Central memory CD8-positive, alpha-beta T cell (primary cell): ENCODE data around the gene ANO6.
A peak's percentile ranks its signal among the peaks of the same experiment; 100 is the strongest.
"Not testable (repeated sequence)": the region's sequence is repeated elsewhere in the genome, so short reads cannot be mapped to it uniquely, and the experiment has no call there.

ENCODE experiments used
- ATAC-seq: fragments of 150-1000 bp; cut with Tn5 transposase; replicated peaks from 2 replicates; pipeline ENCODE4 v1.10.0; 2022; ENCODE audit warnings: mild to moderate bottlenecking, moderate FRiP score, moderate number of reproducible peaks; ENCODE audit not compliant: poor library complexity, severe bottlenecking; ENCODE audit errors: extremely low read depth
- DNase-seq, 2 donors: peaks; one replicate each; pipeline ENCODE4 v3.0.0; 2021; ENCODE audit warnings: low spot score in 2 of 2
- H3K27ac Mint-ChIP-seq: one replicate; pipeline ENCODE4 v1.8.0; 2022; ENCODE audit warnings: low read depth, mild to moderate bottlenecking, moderate library complexity, mixed read lengths
- H3K27me3 Mint-ChIP-seq: one replicate; pipeline ENCODE4 v1.8.0; 2022; ENCODE audit warnings: mixed read lengths
- H3K36me3 Mint-ChIP-seq: one replicate; pipeline ENCODE4 v1.8.0; 2022; ENCODE audit warnings: mild to moderate bottlenecking, moderate library complexity, mixed read lengths; ENCODE audit not compliant: insufficient read depth
- H3K4me1 Mint-ChIP-seq: one replicate; pipeline ENCODE4 v1.8.0; 2022; ENCODE audit warnings: mixed read lengths
- H3K4me3 Mint-ChIP-seq: one replicate; pipeline ENCODE4 v1.8.0; 2022; ENCODE audit warnings: mild to moderate bottlenecking, moderate library complexity, mixed read lengths
- H3K9me3 Mint-ChIP-seq: one replicate; pipeline ENCODE4 v1.8.0; 2022; ENCODE audit warnings: mixed read lengths

The ANO6 gene

DNA sequence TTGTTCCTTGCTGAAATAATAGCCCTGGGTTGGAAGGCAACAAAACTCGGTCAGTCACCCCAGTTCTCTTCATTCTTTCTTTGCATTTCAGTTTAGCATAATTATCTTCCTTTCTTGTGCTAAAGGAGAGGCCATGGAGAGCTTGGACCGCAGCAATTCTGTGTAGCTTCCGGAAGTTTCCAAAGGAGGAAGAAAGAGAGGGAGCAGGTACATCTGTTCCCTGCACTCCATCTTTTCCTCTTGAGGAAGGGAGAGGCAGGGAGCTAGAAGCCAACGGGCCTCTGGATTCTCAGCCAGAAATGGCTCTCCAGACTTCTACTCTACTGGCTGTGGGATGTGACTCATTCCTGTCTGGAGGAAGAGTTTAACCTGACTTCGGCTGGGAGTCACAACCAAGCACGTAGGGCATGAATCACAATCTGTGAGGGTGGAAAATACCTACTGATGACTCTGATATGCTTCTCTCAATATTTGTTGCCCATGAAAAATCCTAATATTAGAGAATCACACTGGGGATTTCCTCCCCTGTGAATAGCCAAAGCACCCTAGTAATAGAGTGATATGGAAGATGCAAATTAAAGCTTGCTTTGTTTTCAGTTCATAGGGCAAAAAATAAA, 17.0 kb downstream of the ANO6 start:
- Mint-ChIP-seq H3K27ac (no peak overlapping the region), H3K4me3 (no peak overlapping the region), H3K27me3 (no peaks in the 10 kb centered on the region), H3K36me3 (peaks cover 1% of the 10 kb centered on the region), H3K9me3 (no peaks in the 10 kb centered on the region), H3K4me1 (peaks cover 22% of the 10 kb centered on the region)
- ATAC-seq (no peak), DNase-seq (no peak)

DNA sequence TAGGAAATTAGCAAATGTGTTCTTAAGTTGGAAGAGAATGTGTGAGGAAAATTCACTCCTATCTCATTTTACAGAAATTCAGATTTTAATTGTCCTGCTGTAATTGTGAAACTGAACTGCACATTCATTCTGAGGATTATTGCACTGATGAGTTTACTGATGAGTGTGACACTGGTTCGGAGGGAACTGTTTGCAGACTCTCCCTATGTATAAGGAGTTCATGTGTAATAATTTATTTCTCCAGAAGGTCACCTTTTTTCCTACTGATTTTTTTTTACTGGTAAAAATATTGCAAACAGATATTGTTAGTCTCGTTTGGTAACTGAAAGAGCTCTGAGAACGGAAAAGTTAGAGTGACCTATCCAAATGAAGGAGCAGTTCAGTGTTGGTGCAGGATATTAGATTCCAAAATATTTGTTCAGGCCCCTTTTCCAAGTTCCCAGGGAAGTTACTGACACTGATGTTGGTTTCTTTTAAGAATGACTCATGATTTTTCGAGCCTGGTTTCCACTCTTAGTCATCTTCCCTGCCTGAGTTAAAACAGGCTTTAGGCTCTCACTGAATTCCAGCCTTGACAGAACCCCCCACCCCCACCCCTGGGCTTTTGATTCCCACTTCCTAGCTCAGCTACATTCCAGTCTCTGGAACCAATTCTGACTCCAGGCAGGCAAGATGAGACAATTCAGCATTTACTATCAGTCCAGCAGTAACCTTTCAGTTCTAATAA, 18.4 kb downstream of the ANO6 start:
- DNase-seq = no peak
- no peak for ATAC-seq
- H3K9me3 Mint-ChIP-seq = no peaks in the 10 kb centered on the region
- H3K36me3 Mint-ChIP-seq = no peaks in the 10 kb centered on the region
- no peaks in the 10 kb centered on the region for H3K27me3 Mint-ChIP-seq
- no peak overlapping the region for H3K4me3 Mint-ChIP-seq
- peaks cover 26% of the 10 kb centered on the region for H3K4me1 Mint-ChIP-seq
- H3K27ac Mint-ChIP-seq = no peak overlapping the region

DNA sequence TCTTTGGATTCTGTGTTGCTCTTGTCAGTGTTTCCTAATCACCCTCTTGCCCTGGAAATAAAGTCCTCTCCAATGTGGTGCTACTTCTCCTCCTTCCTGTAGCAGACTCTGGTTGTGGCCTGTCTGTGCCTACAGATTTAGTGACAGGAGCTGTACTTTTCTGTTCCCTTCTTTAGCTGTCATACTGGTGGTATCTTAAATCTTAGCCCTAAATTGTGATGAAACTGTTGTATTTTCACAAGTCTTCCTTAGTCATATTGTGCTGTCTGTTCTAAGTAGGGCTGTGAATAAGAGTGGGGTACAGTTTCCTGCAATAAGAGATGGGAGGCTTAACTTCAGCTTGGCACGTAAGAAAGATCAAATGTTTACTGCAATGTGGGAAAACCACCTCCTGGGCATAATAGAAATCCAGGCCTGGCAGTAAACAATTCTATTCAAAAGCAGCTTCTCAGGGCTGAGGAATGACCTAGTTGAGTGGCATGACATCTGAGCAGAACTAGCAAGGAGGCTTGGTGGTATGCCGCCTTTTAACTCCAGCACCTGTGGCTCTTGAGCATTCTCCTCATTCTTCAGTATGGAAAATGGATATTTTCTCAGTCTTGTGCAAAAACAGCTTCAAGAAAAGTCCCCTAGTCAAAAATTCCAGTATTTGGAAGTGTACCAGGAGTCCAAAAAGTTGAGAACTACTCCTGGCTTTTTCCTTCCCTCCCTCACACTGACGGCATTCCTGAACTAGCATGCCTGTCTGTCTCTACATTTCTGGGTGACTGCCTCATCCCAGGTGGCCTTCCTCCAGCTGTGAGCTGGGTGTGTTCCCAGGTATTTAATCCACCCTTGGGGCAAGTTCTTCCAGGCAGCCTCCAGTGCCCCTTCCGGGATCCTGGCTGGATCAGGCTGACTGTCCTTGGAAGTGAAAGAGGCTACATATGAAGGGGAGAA, 19.5 kb downstream of the ANO6 start:
- DNase-seq = no peak
- Mint-ChIP-seq H3K9me3 (no peaks in the 10 kb centered on the region), H3K36me3 (no peaks in the 10 kb centered on the region), H3K4me1 (peaks cover 37% of the 10 kb centered on the region), H3K27ac (peak overlapping the region; percentile 32), H3K4me3 (no peak overlapping the region), H3K27me3 (no peaks in the 10 kb centered on the region)
- ATAC-seq = no peak

DNA sequence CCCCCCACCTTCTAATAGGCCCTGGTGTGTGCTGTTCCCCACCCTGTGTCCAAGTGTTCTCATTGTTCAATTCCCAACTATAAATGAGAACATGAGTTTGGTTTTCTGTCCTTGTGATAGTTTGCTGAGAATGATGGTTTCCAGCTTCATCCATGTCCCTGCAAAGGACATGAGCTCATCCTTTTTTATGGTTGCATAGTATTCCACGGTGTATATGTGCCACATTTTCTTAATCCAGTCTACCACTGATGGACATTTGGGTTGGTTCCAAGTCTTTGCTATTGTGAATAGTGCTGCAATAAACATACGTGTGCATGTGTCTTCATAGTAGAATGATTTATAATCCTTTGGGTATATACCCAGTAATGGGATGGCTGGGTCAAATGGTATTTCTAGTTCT, 20.5 kb downstream of the ANO6 start:
- not testable (repeated sequence) for H3K27me3 Mint-ChIP-seq, ATAC-seq, H3K9me3 Mint-ChIP-seq, H3K4me3 Mint-ChIP-seq, H3K36me3 Mint-ChIP-seq, H3K27ac Mint-ChIP-seq, DNase-seq
- H3K4me1 Mint-ChIP-seq = peaks cover 44% of the 10 kb centered on the region

DNA sequence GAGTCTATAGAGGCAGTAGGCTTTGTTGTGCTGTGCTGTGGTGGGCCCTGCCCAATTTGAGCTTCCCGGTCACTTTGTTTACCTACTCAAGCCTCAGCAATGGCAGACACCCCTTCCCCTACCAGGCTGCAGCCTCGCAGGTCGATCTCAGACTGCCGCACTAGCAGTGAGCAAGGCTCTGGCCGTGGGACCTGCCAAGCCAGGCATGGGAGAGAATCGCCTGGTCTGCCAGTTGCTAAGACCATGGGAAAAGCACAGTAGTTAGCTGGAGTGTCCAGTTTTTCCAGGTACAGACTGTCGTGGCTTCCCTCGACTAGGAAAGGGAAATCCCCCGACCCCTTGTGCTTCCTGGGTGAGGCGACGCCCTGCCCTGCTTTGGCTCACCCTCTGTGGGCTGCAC, 26.3 kb downstream of the ANO6 start:
- ATAC-seq = no peak
- Mint-ChIP-seq H3K27ac (no peak overlapping the region), H3K9me3 (no peaks in the 10 kb centered on the region), H3K27me3 (no peaks in the 10 kb centered on the region), H3K4me1 (peaks cover 44% of the 10 kb centered on the region), H3K36me3 (peaks cover 1% of the 10 kb centered on the region), H3K4me3 (no peak overlapping the region)
- DNase-seq = no peak

DNA sequence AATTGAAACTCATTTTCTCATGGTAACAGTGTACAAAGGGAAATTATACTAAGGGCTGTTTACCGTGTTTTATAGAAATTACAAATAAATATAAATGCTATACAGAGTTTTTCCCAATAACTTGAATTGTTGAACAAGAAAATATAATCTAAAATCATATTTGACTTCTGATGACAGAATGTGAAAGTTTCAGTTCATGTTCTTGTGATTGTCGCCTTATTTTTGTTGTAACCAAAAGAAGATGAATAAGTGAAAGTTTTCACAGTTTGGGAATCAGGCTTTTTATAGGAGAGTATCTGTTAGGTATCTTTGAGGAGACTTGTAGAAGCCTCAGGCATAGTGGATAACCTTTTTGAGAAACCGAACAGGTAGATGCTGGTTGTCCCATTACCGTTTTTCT, 28.1 kb downstream of the ANO6 start:
- no peak for DNase-seq
- Mint-ChIP-seq H3K27ac (peak overlapping the region; percentile 65), H3K9me3 (no peaks in the 10 kb centered on the region), H3K4me1 (peaks cover 36% of the 10 kb centered on the region), H3K4me3 (peak overlapping the region; percentile 59), H3K27me3 (no peaks in the 10 kb centered on the region), H3K36me3 (peaks cover 1% of the 10 kb centered on the region)
- no peak for ATAC-seq

DNA sequence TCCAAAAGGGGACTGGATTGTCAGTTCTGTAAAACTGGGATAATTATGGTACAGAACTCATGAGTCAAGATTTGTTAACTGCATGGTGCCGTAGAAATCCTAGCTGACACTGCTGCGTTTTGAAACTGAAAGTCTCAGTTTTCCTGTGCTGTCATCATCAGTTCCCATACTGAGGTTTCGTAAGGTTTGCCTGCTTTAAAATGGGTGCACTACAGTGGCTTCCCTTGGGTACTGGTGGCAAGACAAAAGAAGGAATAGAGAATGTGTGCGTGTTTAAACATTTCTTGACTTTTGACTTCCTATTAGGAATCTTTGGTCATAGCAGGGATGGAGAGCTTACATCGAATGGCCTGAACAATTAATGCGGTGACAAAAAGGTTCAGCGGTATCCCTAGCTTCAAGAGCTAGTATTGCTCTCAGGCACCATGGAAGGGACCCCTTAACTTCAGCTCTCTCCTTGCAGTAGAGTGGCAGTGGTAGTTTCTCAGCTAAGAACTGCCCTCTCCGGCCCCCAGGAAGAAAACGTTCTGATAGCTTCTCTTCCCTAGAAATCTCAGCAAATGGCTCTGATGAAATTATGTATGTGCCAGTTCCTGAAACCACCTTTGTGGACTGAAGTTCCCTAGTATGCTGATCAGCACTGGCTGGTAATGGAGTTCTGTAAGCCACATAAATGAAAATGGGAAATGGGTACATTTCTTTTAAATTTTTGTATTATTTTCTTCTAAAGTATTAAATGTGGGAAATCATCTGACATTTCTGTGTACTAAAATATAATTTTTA, 28.9 kb downstream of the ANO6 start:
- Mint-ChIP-seq H3K36me3 (peaks cover 1% of the 10 kb centered on the region), H3K4me1 (peaks cover 28% of the 10 kb centered on the region), H3K9me3 (no peaks in the 10 kb centered on the region), H3K27ac (peak overlapping the region; percentile 65), H3K4me3 (peak overlapping the region; percentile 59), H3K27me3 (no peaks in the 10 kb centered on the region)
- ATAC-seq (peak; percentile 46), DNase-seq (no peak)

DNA sequence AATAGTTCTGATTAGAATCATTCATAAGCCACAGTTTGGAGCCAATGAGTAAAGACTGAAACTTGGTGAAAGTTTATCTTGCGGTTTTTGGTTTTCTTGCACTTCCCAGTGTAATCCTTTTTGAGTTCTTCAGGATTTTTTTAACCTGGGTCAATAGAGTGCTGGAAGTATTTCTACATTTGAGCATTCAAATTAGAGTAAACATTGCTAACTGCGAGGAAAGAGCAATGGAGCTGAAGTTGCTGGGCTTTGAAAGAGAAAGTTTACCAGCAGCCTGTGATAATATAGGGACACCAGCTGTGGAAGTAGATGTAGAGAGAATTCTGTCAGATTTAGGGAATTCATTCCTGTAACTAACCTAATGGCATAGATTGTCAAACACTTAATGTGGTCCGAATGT, 30.3 kb downstream of the ANO6 start:
- peaks cover 1% of the 10 kb centered on the region for H3K36me3 Mint-ChIP-seq
- peaks cover 15% of the 10 kb centered on the region for H3K4me1 Mint-ChIP-seq
- H3K27me3 Mint-ChIP-seq = no peaks in the 10 kb centered on the region
- H3K4me3 Mint-ChIP-seq = no peak overlapping the region
- ATAC-seq (no peak), DNase-seq (no peak)
- no peaks in the 10 kb centered on the region for H3K9me3 Mint-ChIP-seq
- H3K27ac Mint-ChIP-seq = no peak overlapping the region

DNA sequence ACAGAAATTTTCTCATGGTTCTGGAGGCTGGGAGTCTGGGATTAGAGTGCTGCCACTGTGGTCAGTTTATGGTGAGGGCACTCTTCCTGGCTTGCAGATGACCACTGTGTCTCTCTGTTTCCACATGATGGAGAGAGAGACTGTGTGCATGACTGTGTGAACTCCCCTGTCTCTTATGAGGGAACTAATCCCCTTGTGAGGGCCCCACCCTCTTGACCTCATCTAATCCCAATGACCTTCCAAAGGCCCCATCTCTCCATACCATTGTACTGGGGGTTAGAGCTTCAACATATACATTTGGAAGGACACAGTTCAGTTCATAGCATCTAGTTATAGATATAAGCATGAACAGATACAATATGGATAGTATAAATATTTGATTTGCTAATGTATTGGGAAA, 31.7 kb downstream of the ANO6 start:
- Mint-ChIP-seq H3K27ac (no peak overlapping the region), H3K36me3 (peaks cover 1% of the 10 kb centered on the region), H3K4me3 (no peak overlapping the region), H3K9me3 (no peaks in the 10 kb centered on the region), H3K27me3 (no peaks in the 10 kb centered on the region), H3K4me1 (peaks cover 14% of the 10 kb centered on the region)
- ATAC-seq (no peak), DNase-seq (no peak)

DNA sequence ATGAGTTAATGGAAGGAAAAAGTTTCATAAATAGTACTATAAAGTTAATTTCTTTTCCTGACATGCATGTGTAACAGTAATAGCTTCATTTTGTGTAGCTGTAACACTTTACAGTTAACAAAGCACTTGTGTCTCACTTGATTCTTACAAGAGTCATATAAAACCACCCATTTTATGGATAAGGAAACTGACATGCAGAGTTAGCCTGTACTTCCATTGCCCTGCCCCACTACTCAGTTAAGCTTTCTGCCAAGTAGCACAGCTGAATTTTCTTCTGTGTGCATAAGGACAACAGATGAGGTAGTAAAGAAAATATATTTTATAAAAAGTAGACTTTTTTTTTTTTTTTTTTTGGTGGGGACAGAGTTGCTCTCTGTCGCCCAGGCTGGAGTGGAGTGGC, 32.2 kb downstream of the ANO6 start:
- ATAC-seq = no peak
- no peak overlapping the region for H3K4me3 Mint-ChIP-seq
- H3K4me1 Mint-ChIP-seq = peaks cover 14% of the 10 kb centered on the region
- H3K36me3 Mint-ChIP-seq = peaks cover 1% of the 10 kb centered on the region
- no peaks in the 10 kb centered on the region for H3K9me3 Mint-ChIP-seq
- no peak for DNase-seq
- no peaks in the 10 kb centered on the region for H3K27me3 Mint-ChIP-seq
- no peak overlapping the region for H3K27ac Mint-ChIP-seq

DNA sequence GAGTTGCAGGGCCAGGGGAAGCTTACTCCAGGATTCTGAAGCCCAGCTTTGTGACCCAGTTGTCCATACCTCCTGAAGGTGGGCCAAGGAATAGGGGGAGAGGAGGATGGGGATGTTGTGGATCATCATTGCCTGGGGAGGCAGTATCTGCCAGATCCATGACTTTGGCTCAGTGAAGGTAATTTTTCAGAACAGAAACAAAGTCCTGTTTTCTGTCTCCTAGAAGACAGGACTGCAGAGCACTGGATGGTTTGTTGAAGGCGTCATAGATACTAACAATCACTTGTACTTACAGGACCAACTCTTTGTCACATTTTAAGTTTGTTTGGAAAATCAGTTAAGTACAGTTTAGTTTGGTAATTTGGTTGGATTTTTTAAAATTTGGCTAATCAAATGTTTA, 38.4 kb downstream of the ANO6 start:
- Mint-ChIP-seq H3K9me3 (no peaks in the 10 kb centered on the region), H3K27ac (no peak overlapping the region), H3K27me3 (no peaks in the 10 kb centered on the region), H3K4me3 (no peak overlapping the region), H3K4me1 (peaks cover 24% of the 10 kb centered on the region), H3K36me3 (peaks cover 3% of the 10 kb centered on the region)
- ATAC-seq = no peak
- no peak for DNase-seq

DNA sequence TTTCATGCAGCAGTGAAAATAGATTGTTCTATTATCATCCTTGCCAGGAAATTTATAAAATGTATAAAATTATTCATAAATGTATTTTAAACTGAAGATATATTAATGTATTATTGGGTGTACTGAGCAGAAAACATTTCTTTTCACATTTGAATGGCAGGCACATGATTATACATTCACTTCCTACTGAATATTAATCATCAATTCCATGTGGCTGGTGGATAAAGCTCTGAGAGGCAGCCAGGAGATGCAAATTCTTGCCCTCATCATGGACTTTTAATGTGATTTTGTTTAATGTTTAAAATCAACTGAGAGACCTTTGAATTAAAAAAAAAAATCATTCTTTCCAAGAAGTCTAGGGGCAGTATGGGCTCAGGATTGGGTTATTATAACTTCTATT, 40.8 kb downstream of the ANO6 start:
- H3K27ac Mint-ChIP-seq = no peak overlapping the region
- H3K4me3 Mint-ChIP-seq = no peak overlapping the region
- H3K36me3 Mint-ChIP-seq = peaks cover 3% of the 10 kb centered on the region
- ATAC-seq (no peak), DNase-seq (no peak)
- H3K4me1 Mint-ChIP-seq = peaks cover 24% of the 10 kb centered on the region
- H3K27me3 Mint-ChIP-seq = no peaks in the 10 kb centered on the region
- no peaks in the 10 kb centered on the region for H3K9me3 Mint-ChIP-seq
